CD4-positive, alpha-beta T cell (primary cell): ENCODE data around the gene CYP19A1. TPM values are rescaled to one million over a fixed set of nuclear protein-coding genes. Genes with fewer than 3 reads are reported as not detected.

ENCODE experiments used
- ATAC-seq: fragments of 200-7000 bp; cut with Tn5 transposase; one replicate; pipeline ENCODE4 v1.10.0; 2022; ENCODE audit warnings: mild to moderate bottlenecking; ENCODE audit not compliant: poor library complexity
- CTCF ChIA-PET: fragments of 350-600 bp; sonication (Branson Sonifier 250); formaldehyde crosslinking; loops from one replicate; lab custom pipeline; 2021; ENCODE audit warnings: antibody characterized with exemption, inconsistent platforms; lab: Charles Lee
- POLR2A ChIA-PET: fragments of 350-600 bp; sonication (Branson Sonifier 250); formaldehyde crosslinking; loops from one replicate; lab custom pipeline; 2021; ENCODE audit warnings: antibody characterized with exemption, inconsistent platforms; lab: Charles Lee
- DNase-seq, 14 experiments: peaks; one replicate each; pipeline ENCODE4 v3.0.0-alpha.2; 2013 to 2020; ENCODE audit warnings: mixed read lengths in 2 of 14
- H3K27ac ChIP-seq, 2 donors: one replicate each; pipeline versions ENCODE4 v1.5.1 to v1.7.0; 2013; ENCODE audit warnings: low read length in 2 of 2, low read depth in 1 of 2, mild to moderate bottlenecking in 1 of 2
- H3K27me3 ChIP-seq, 2 experiments: 1 replicate in 1 of 2; 2 replicates in 1 of 2; pipeline versions ENCODE4 v1.6.1 to v1.7.0; 2013; ENCODE audit warnings: low read length in 2 of 2, control low read depth in 1 of 2, mild to moderate bottlenecking in 1 of 2, moderate library complexity in 1 of 2; ENCODE audit not compliant: insufficient read depth in 2 of 2, control insufficient read depth in 1 of 2
- H3K36me3 ChIP-seq: one replicate; pipeline ENCODE4 v1.6.1; 2013; ENCODE audit warnings: low read length, control low read depth; ENCODE audit not compliant: insufficient read depth
- H3K4me1 ChIP-seq: one replicate; pipeline ENCODE4 v1.6.1; 2013; ENCODE audit warnings: low read length, control low read depth; ENCODE audit not compliant: insufficient read depth
- H3K4me3 ChIP-seq: one replicate; pipeline ENCODE4 v1.5.1; 2013; ENCODE audit warnings: mild to moderate bottlenecking, low read length, moderate library complexity
- H3K9me3 ChIP-seq, 2 experiments: 1 replicate in 1 of 2; 2 replicates in 1 of 2; pipeline versions ENCODE4 v1.6.1 to v1.7.0; 2013; ENCODE audit warnings: low read length in 2 of 2, mild to moderate bottlenecking in 2 of 2, control low read depth in 1 of 2, moderate library complexity in 1 of 2; ENCODE audit not compliant: control insufficient read depth in 1 of 2, insufficient read depth in 1 of 2
- H3K27ac Mint-ChIP-seq: one replicate; pipeline ENCODE4 v1.8.0; 2020; ENCODE audit warnings: mixed read lengths
- H3K27me3 Mint-ChIP-seq: one replicate; pipeline ENCODE4 v1.8.0; 2021; ENCODE audit warnings: mixed read lengths
- H3K36me3 Mint-ChIP-seq: one replicate; pipeline ENCODE4 v1.8.0; 2021; ENCODE audit warnings: low read depth, mixed read lengths
- H3K4me1 Mint-ChIP-seq: one replicate; pipeline ENCODE4 v1.8.0; 2021; ENCODE audit warnings: low read depth, mixed read lengths
- H3K4me3 Mint-ChIP-seq: one replicate; pipeline ENCODE4 v1.8.0; 2020; ENCODE audit warnings: mild to moderate bottlenecking, mixed read lengths
- H3K9me3 Mint-ChIP-seq: one replicate; pipeline ENCODE4 v1.8.0; 2020; ENCODE audit warnings: mixed read lengths
- CTCF ChIP-seq: fragments of 200-600 bp; IDR thresholded peaks from one replicate; pipeline ENCODE4 v1.8.0; 2022; ENCODE audit warnings: antibody characterized with exemption, mild to moderate bottlenecking
- intact Hi-C, 2 experiments: fragments of 100-400 bp; cut with DNase I in 1 of 2; cut with micrococcal nuclease in 1 of 2; formaldehyde crosslinking; loops; one replicate each; pipeline versions ENCODE4 v1.15.1 to v1.9.0; 2023 to 2025; cut with DNase I, micrococcal nuclease
- total RNA-seq, 174 experiments: library from RNA in 2 of 174; stranded (reverse) in 2 of 174; gene quantifications; one replicate each; pipeline ENCODE4 v1.2.3 and lab custom pipeline; 2021 to 2026

Gene CYP19A1
- total RNA-seq, 2 experiments from 2014 or later = not detected

GRCh38 chr15:51200792-51201191 lies 137.6 kb downstream of the CYP19A1 start:
- Mint-ChIP-seq H3K4me1 (no peaks in the 10 kb centered on the region), H3K4me3 (no peak overlapping the region), H3K27ac (no peak overlapping the region), H3K36me3 (no peaks in the 10 kb centered on the region), H3K27me3 (peaks cover 30% of the 10 kb centered on the region), H3K9me3 (no peaks in the 10 kb centered on the region)
- Histone ChIP-seq H3K9me3 (no peaks in the 10 kb centered on the region), H3K4me1 (no peaks in the 10 kb centered on the region), H3K36me3 (no peaks in the 10 kb centered on the region), H3K27ac (no peak overlapping the region), H3K4me3 (no peak overlapping the region), H3K27me3 (peaks cover 8 to 11% of the 10 kb centered on the region in 2 experiments)
- ChIA-PET POLR2A (no interaction called here), CTCF (no interaction called here)
- TF ChIP-seq CTCF = no peak
- ATAC-seq = no peak
- no peak for DNase-seq
- intact Hi-C loops = no loop called here

- CTCF ChIA-PET = no interaction called here
- Mint-ChIP-seq H3K36me3 (no peaks in the 10 kb centered on the region), H3K9me3 (no peaks in the 10 kb centered on the region), H3K27me3 (peaks cover 39% of the 10 kb centered on the region), H3K4me1 (no peaks in the 10 kb centered on the region), H3K27ac (no peak overlapping the region), H3K4me3 (no peak overlapping the region)
- POLR2A ChIA-PET = no interaction called here
- no peaks in the 10 kb centered on the region for H3K4me1 ChIP-seq
- no peak overlapping the region for H3K27ac ChIP-seq
- no peak for DNase-seq
- H3K9me3 ChIP-seq = no peaks in the 10 kb centered on the region
- H3K36me3 ChIP-seq = no peaks in the 10 kb centered on the region
- intact Hi-C loops = loop anchor here in 1 of 2 experiments (10.0 kb wide), 1 partner anchor 365 kb away; no protein-coding TSS in a partner anchor
- H3K4me3 ChIP-seq = no peak overlapping the region
- no peak for ATAC-seq
- peaks cover 8 to 16% of the 10 kb centered on the region in 2 experiments for H3K27me3 ChIP-seq
- TF ChIP-seq CTCF = no peak
Measured at GRCh38 chr15:51199541-51199940, 138.9 kb downstream of the CYP19A1 start.

GRCh38 chr15:51198701-51199232 lies 139.6 kb downstream of the CYP19A1 start:
- Histone ChIP-seq H3K27ac (no peak overlapping the region), H3K36me3 (no peaks in the 10 kb centered on the region), H3K4me1 (no peaks in the 10 kb centered on the region), H3K27me3 (peaks cover 8 to 23% of the 10 kb centered on the region in 2 experiments), H3K4me3 (no peak overlapping the region), H3K9me3 (no peaks in the 10 kb centered on the region)
- Mint-ChIP-seq H3K4me1 (no peaks in the 10 kb centered on the region), H3K36me3 (no peaks in the 10 kb centered on the region), H3K9me3 (no peaks in the 10 kb centered on the region), H3K27me3 (peaks cover 46% of the 10 kb centered on the region), H3K4me3 (no peak overlapping the region), H3K27ac (no peak overlapping the region)
- DNase-seq (no peak), ATAC-seq (no peak)
- intact Hi-C loops = loop anchor here in 1 of 2 experiments (10.0 kb wide), 1 partner anchor 364 kb away; no protein-coding TSS in a partner anchor
- ChIA-PET CTCF (no interaction called here), POLR2A (no interaction called here)
- TF ChIP-seq CTCF = no peak
